Neural cell (in vitro differentiated cells): Measurements from ENCODE around the gene LAP3.

Source experiments
- CTCF ChIP-seq: fragments of 450-650 bp; IDR thresholded peaks from 2 replicates; pipeline ENCODE4 v1.5.1; 2014; ENCODE audit warnings: antibody characterized with exemption, mild to moderate bottlenecking, moderate library complexity; ENCODE audit not compliant: poor library complexity, severe bottlenecking
- EP300 ChIP-seq: fragments of 450-650 bp; conservative IDR thresholded peaks from 2 replicates; pipeline ENCODE4 v1.6.1; 2014; ENCODE audit warnings: antibody characterized with exemption, mild to moderate bottlenecking, moderate library complexity; ENCODE audit not compliant: poor library complexity, severe bottlenecking
- EZH2 ChIP-seq: fragments of 200-600, 300-800 bp; shearing (Covaris generic), sonication (generic); IDR thresholded peaks from 2 replicates; pipeline ENCODE4 v1.6.1; 2014; ENCODE audit warnings: antibody characterized with exemption, low read length, borderline replicate concordance, mild to moderate bottlenecking; ENCODE audit not compliant: insufficient read depth, poor library complexity, severe bottlenecking
- MXI1 ChIP-seq: fragments of 450-650 bp; conservative IDR thresholded peaks from 2 replicates; pipeline ENCODE4 v1.6.1; 2014; ENCODE audit warnings: antibody characterized with exemption, mild to moderate bottlenecking; ENCODE audit not compliant: poor library complexity, severe bottlenecking
- POLR2AphosphoS5 ChIP-seq: IDR thresholded peaks from 2 replicates; pipeline ENCODE4 v1.6.1; 2012
- RAD21 ChIP-seq: fragments of 450-650 bp; conservative IDR thresholded peaks from 2 replicates; pipeline ENCODE4 v1.6.1; 2014; ENCODE audit warnings: antibody characterized with exemption, mild to moderate bottlenecking, moderate library complexity
- REST ChIP-seq: IDR thresholded peaks from 2 replicates; pipeline ENCODE4 v1.6.1; 2012; ENCODE audit warnings: borderline replicate concordance
- TAF1 ChIP-seq: IDR thresholded peaks from 2 replicates; pipeline ENCODE4 v1.6.1; 2012; ENCODE audit warnings: low read depth

GRCh38 chr4:17650406-17650805 is 73.4 kb downstream of the LAP3 start:
- TF ChIP-seq CTCF (no peak), EP300 (no peak), TAF1 (no peak), POLR2AphosphoS5 (no peak), EZH2 (no peak), REST (no peak), RAD21 (no peak), MXI1 (no peak)
